Muscle of arm (tissue), 12 donors: Measurements from ENCODE around the gene DHX9. TPM values are rescaled to one million over a fixed set of nuclear protein-coding genes. Genes with fewer than 3 reads are reported as not detected.
"Not testable (repeated sequence)": the region's sequence is repeated elsewhere in the genome, so short reads cannot be mapped to it uniquely, and the experiment has no call there.

Experiments
- DNase-seq: peaks from one replicate; pipeline ENCODE4 v3.0.0-alpha.2; 2013
- polyA plus RNA-seq, 12 donors: library from polyadenylated mRNA; unstranded; fragments of 120-200 nt; gene quantifications; one replicate each; pipeline ENCODE4 v1.2.1, GENCODE V29; 2013; ENCODE audit not compliant: insufficient read length in 12 of 12

DHX9 gene
- polyA plus RNA-seq, 12 donors, result 109 to 149 (median 135) TPM; not detected in 1

DNA sequence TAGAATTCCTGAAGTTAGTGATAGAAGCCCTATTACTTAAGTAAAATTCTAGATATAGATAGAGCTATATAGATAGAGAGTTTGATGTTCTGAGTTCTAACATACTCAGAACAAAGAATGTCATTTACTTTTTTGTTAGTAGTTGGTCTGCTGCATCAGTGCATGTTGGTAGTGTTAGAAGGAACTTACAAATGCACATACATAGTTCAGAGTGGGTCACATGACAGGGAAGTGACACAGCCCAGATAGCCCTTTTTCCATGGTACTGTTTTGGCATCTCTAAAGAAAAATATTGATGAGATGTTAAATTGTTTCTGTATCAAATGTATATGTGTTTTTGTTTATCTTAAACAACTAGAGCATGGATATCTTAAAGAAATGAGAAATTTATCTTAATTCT is 45.7 kb downstream of the DHX9 start:
- DNase-seq, result no peak

- no peak for DNase-seq
These were observed 46.4 kb downstream of the DHX9 start for GRCh38 chr1:182885591-182885990.

GRCh38 chr1:182886985-182887384 is 47.8 kb downstream of the DHX9 start:
- no peak for DNase-seq

DNA sequence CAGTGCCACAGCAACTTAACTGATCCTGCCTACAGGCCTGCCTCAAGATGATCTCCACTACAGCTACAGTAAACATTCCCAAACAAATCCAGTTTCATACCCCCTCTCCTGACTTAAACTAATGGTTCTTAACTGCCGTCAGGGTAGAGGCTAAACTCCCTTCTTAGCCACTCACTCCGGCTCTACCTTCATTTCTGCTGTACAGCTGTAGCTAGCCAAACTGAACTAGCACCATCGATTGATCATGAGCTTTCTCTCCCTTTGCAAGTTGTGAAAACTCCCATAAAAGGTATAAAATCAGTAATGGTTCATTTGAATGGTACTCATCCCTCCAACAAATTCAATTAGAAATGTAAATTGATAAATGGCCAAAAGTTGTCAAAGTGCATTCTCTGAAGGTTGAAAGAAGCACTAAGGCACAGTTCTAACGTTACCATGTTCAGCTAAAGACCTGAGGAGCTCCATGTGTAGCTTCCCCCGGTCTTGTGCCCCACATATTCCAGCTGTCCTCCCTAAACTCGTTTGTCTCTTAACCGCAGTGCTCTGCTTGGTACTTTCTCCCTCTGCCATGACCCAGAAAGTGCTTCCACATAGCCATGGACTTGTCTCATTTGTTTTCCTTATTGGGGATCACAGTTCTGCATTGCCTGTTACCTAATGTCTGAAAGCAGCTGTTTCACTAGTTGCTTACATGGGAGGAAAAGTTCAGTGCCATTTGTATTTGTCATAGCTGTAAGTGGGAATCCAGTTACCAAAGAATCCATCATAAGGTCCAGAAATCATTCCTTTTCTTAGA is 49.8 kb downstream of the DHX9 start:
- no peak for DNase-seq

- DNase-seq, result no peak
These were observed 50.9 kb downstream of the DHX9 start for GRCh38 chr1:182889997-182890396.

GRCh38 chr1:182890927-182891610 is 51.9 kb downstream of the DHX9 start:
- DNase-seq, result no peak

GRCh38 chr1:182897696-182898095 is 58.5 kb downstream of the DHX9 start:
- DNase-seq, result no peak

- not testable (repeated sequence) for DNase-seq
These were observed 62.8 kb downstream of the DHX9 start for GRCh38 chr1:182901946-182902345.

DNA sequence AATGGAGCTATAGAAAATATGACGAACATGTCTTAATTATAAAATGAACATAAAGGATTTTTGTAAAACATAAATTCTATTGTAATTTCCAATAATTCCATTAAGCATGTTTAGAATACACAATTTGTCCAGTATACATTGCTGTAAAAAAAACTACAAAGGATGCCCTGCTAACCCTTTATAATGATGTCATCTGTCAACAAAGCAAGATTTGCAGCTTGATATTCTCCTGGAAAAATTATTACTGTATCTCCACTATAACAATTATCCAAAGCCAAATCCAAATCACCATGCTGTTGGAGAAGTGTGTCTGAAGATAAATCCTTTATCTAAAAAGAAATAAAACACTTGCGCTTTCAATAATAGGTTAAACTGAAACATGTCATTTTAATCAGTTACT is 66.2 kb downstream of the DHX9 start:
- no peak for DNase-seq

DNA sequence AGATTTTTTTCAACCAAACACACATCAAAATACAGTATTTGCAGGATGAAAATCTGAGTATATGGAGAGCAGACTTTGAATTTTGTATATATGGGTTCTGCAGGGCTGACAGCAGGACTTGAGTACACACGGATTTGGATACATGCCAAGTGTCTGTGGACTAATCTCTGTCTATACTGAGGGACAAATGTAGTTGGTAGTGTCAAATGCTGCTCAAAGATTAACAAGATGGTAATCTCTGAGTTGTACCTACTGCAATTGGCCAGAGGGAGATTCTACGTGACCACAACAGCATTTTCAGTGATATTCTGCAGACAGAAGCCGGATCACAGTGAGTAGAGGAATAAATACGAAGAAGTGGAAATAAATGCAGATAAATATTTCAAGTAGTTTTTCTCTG is 70.4 kb downstream of the DHX9 start:
- no peak for DNase-seq

DNA sequence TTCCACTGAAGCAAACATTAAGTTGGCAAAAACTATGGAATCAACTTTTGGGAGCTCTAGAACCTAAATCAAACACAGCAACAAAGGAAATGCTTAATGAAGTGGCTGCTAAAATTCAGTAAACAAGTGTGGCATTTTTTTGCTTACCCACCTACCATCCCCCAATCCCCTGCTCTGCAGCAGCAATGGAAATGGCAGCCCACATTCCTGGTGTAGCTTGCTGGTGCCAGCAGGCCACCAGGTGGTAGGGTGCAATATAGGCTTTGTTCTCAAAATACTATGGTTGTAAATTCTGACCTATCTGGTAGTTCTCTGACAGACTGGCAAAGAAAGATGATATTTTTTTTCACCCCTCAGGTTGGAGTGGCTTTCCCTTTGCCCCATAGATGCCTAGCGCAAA is 71.0 kb downstream of the DHX9 start:
- no peak for DNase-seq

DNA sequence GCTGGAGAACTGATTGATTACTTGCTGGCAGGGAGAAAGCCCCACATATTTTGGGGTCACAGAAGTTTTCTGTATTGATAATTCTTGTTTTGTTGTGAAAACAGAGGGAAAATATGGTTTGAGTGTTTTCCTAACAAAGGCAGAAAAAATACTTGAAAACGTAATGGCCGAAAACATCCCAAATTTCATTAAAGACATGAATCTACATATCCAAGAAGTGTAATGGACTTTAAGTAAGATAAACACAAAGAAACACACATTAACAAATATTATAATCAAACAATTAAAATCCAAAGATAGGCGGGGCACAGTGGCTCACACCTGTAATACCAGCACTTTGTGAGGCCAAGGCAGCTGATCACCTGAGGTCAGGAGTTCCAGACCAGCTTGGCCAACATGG is 74.3 kb downstream of the DHX9 start:
- no peak for DNase-seq

DNA sequence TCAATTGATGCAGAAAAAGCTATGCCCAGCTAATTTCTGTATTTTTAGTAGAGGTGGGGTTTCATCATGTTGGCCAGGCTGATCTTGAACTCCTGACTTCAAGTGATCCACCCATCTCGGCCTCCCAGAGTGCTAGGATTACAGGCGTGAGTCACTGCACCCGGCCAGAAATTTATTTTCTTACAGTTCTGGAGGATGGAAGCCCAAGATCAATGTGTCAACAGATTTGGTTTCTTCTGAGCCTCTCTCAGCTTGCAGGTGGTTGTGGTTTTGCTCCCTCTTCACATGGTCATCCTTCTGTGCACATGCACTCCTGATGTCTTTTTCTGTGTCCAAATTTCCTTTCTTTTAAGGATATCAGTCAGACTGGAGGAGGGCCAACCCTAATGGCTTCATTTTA is 78.2 kb downstream of the DHX9 start:
- no peak for DNase-seq

DNA sequence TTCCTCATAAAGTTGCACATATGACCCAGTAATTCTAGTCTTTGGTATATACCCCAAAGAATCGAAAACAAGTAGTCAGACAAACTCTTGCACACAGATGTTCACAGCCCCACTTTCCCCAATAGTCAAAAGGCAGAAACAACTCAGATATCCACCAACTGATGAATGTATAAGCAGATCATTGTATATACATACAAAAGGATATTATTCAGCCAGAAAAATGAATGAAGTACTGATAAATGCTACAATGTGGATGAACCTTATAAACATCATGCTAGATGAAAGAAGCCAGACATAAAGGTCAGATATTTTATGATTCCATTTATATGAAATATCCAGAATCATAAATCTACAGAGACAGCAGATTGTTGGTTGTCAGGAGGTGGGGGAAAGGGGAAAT is 86.5 kb downstream of the DHX9 start:
- no peak for DNase-seq

DNA sequence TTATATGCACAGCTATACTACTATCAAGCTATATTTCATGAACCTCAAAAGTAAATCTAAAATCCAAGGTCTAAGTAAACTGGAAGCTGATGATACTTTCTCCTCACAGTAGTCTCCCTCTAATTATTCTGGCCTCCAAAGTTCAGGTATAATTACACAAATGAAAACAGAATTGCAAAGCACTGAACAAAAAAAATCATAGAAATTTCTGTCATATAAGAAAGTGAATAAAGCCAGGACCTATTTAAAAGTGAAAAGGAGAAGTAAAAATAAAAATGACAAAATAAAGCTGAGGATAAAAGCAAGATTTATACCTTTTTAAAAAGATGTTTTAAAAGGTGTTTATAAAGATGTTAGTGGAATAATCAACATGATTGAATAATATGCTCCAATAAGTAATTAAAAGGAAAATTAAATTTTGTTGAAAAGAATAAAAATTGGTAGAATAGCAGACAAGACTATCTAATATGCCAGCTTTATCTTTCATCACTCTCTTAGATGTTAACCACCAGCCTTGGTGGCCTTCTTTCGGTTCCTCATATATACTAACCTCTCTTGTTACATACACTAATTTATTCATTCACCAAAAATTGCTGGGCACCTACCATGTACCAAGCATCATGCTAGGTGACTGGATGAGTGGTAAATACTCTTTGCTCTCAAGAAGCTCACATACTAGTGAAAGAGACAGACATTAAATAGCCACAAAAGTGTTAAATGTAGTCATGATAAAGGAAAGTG is 88.7 kb downstream of the DHX9 start:
- no peak for DNase-seq

DNA sequence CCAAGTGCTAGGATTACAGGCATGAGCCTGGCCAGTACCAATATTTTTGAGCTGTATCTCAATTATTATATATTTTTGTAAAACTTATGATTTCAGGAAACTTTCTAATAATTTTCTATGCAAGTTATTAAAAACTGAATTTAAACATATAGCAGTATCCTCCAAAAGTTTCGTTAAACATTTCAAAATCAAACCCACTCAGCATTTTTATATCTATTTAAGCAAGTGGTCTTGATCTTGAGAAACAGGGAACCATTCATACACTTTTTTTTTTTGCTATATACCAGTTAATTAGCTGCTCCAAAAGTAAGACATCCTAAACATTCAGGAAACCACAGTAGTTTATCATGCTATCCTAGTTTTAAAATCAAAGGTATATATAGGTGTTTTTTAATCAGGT is 91.8 kb downstream of the DHX9 start:
- DNase-seq, result no peak

DNA sequence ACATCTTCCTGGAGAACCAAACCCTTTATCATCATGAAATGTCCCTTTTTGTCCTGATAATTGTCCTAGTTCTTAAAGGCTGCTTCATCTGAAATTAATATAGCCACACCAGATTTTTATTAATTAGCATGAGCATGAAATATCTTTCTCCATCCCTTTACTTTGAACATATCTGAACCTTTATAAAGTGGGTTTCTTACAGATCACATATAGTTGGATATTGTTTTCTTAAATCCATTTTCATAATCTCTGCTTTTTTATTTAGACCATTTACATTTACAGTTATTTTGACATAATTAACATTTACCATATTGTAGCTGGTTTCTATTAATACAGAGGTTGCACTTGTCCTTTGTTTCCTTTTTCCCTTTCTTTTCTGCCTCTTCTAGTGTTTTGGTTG is 96.6 kb downstream of the DHX9 start:
- no peak for DNase-seq

Other genes with a start within 250 kb of the DHX9 start
- gene RGS16, start 235.0 kb upstream of the DHX9 start, polyA plus RNA-seq, result 10 to 100 TPM in 5 of 12 donors, 1 to 10 TPM in 6, not detected in 1; 5.1 to 23.5 (median 9.3) TPM
- under 1 TPM in 9 of 12 donors, not detected in 3; 0.03 to 0.20 (median 0.12) TPM for gene RGS8, start 154.8 kb upstream of the DHX9 start, polyA plus RNA-seq
- gene NPL, start 49.6 kb upstream of the DHX9 start, polyA plus RNA-seq, result 10 to 100 TPM in 4 of 12 donors, 1 to 10 TPM in 7, not detected in 1; 3.9 to 22.6 (median 8.3) TPM
- 1 to 10 TPM in 1 of 12 donors, under 1 TPM in 9, not detected in 2; 0.22 to 1.0 (median 0.46) TPM for gene SHCBP1L, start 113.8 kb downstream of the DHX9 start, polyA plus RNA-seq
- gene LAMC1, start 184.1 kb downstream of the DHX9 start, polyA plus RNA-seq, result 100 to 1,000 TPM; 105 to 460 (median 317) TPM